Esophagus muscularis mucosa (tissue), 4 donors: ENCODE data around the gene RHEB.

Experiments used
- CTCF ChIP-seq, 3 experiments: fragments of 200-600 bp in 2 of 3; fragments of 450-650 bp in 1 of 3; sonication (generic) in 2 of 3; IDR thresholded peaks; one replicate each; pipeline ENCODE4 v1.5.1; 2017 to 2019; ENCODE audit warnings: antibody characterized with exemption in 3 of 3, mild to moderate bottlenecking in 2 of 3, moderate library complexity in 1 of 3
- EP300 ChIP-seq: sonication (generic); formaldehyde crosslinking; IDR thresholded peaks from one replicate; pipeline ENCODE4 v1.6.1; 2017; ENCODE audit warnings: antibody characterized with exemption
- POLR2A ChIP-seq: fragments of 450-650 bp; IDR thresholded peaks from one replicate; pipeline ENCODE4 v1.6.1; 2017; ENCODE audit warnings: antibody characterized with exemption, moderate library complexity, mild to moderate bottlenecking, low read depth
- POLR2AphosphoS5 ChIP-seq, 2 donors: sonication (generic); formaldehyde crosslinking; IDR thresholded peaks; one replicate each; pipeline ENCODE4 v1.6.1; 2017; ENCODE audit warnings: antibody characterized with exemption in 2 of 2

DNA sequence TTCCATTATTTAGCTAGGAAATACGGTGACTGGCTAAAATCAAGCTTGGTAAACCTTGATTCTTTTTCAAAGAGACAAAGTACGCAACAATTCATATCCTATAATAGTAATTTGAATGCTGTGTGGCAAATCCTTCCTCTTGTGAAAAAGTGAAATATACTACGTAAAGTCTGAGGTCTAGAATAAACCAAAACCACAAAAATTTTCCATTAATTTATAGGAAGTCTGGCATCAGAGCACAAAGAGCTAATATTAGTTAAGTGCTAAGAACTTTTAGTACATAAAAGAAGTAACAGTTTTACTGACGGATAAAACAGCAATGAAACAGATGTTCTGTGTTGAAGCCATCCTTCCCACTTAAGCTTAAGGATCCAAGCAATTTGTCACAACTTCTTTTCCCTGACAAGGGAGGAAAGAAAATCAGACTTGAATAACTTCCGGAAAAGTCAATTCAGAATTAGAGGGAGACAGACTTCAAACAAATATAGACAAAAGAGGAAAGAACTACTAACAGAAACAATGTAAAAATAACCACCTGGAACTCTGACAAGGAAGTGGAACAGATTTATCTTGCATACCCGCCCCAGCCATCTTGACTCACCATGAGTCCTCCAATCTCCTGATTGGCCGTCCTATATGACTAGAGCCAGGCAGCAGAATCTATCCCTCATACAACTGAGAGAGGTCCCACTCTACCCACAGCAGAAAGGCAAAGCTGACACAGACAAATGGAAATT lies 34.6 kb downstream of the RHEB start:
- TF ChIP-seq CTCF (IDR thresholded peaks at IDR 0.05) (no peak), POLR2A (no peak), EP300 (no peak), POLR2AphosphoS5 (IDR thresholded peaks at IDR 0.05) (peak in 1 of 2 donors; percentile 12)
